Measurements from ENCODE around the gene STUM.
A peak's percentile ranks its signal among the peaks of the same experiment; 100 is the strongest.

Gene STUM

DNA sequence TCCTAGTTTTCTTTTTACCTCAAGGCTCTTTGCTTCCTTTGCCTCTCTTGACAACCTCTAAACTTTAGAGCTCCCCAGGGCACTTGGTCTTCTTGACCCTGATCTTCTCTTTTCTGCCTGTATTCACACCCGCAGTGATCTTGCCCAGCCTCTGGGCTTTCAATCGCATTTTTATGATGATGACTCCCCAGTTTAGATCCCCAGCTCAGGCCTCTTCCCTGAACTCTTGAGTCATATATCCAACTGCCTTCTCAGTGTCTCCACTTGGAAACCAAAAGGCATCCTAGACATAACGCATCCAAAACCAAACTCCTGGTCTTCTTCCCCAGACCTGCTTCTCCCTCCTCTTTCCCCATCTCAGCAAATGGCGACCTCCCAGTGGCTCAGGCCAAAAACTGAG, 6.5 kb downstream of the STUM start:
- intact Hi-C loops (cut with DNase I; ENCODE audit: low total_unique reads) = no loop called here
- no peak overlapping the region for H3K4me3 ChIP-seq
- H3K27ac ChIP-seq = no peak overlapping the region
- DNase-seq = peak in 1 of 2 donors; percentile 3
- TF ChIP-seq CTCF (IDR thresholded peaks at IDR 0.05) = no peak
- H3K36me3 ChIP-seq = no peaks in the 10 kb centered on the region
- no peaks in the 10 kb centered on the region for H3K27me3 ChIP-seq
- no peaks in the 10 kb centered on the region for H3K9me3 ChIP-seq
- peaks cover 0 to 15% (median 9%) of the 10 kb centered on the region in 4 donors for H3K4me1 ChIP-seq

DNA sequence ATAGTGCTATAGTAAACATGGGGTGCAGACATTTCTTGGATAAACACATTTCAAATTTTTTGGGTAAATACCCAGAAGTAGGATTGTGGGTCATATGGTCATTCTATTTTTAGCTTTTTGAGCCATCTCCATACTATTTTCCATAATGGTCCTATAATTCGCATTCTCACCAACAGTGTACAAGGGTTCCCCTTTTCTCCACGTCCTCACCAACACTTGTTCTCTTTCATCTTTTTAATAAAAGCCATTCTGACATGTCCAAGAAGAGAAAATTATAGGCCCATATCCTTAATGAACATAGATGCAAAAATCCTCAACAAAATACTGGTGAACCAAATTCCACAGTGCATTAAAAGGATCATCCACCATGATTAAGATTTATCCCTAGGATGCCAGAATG, 8.9 kb downstream of the STUM start:
- intact Hi-C loops (cut with DNase I; ENCODE audit: low total_unique reads) = no loop called here
- Histone ChIP-seq H3K4me3 (no peak overlapping the region), H3K4me1 (peaks cover 0 to under 1% (median 0%) of the 10 kb centered on the region in 4 donors), H3K27ac (no peak overlapping the region), H3K9me3 (no peaks in the 10 kb centered on the region), H3K36me3 (no peaks in the 10 kb centered on the region), H3K27me3 (no peaks in the 10 kb centered on the region)
- no peak for TF ChIP-seq CTCF (IDR thresholded peaks at IDR 0.05)
- DNase-seq = no peak

DNA sequence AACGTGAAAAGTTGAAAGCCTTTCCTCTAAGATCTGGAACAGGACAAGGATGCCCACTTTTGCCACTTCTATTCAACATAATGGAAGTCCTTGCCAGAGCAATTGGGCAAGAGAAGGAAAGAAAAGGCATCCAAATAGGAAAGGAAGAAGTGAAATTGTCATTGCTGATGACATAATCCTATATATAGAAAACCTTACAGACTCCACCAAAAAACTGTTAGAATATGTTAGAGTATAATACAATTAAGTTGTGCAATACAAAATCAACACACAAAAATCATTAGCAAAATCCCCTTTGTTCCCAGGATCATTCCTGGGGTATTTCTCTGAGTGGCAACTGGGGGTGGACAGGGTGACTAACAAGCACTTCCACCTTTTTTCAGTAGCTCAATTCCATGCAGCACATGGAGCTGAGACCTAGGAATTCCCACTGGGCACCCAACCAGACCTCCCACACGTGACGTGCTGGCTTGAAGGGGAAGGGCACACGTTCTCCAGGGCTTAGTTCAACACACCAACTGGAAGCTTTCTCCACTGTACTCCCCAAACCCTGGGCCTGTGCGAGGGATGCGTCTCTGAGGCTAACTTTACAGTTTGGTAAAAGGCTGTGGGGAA, 9.6 kb downstream of the STUM start:
- no peak for TF ChIP-seq CTCF (IDR thresholded peaks at IDR 0.05)
- H3K4me3 ChIP-seq = no peak overlapping the region
- no peaks in the 10 kb centered on the region for H3K36me3 ChIP-seq
- H3K27me3 ChIP-seq = no peaks in the 10 kb centered on the region
- peaks cover 0 to 7% (median 1%) of the 10 kb centered on the region in 4 donors for H3K4me1 ChIP-seq
- intact Hi-C loops (cut with DNase I; ENCODE audit: low total_unique reads) = no loop called here
- no peak overlapping the region for H3K27ac ChIP-seq
- no peaks in the 10 kb centered on the region for H3K9me3 ChIP-seq
- DNase-seq = peak in 1 of 2 donors; percentile 33

GRCh38 chr1:226560243-226560642, 11.7 kb downstream of the STUM start:
- DNase-seq = peak in 1 of 2 donors; percentile 16
- intact Hi-C loops (cut with DNase I; ENCODE audit: low total_unique reads) = no loop called here
- Histone ChIP-seq H3K4me1 (peaks cover 0 to 19% (median 13%) of the 10 kb centered on the region in 4 donors), H3K4me3 (no peak overlapping the region), H3K36me3 (no peaks in the 10 kb centered on the region), H3K9me3 (no peaks in the 10 kb centered on the region), H3K27ac (no peak overlapping the region), H3K27me3 (no peaks in the 10 kb centered on the region)
- TF ChIP-seq CTCF (IDR thresholded peaks at IDR 0.05) = no peak

- peak overlapping the region; percentile 46 to 50 for H3K27ac ChIP-seq
- intact Hi-C loops (cut with DNase I; ENCODE audit: low total_unique reads) = no loop called here
- no peaks in the 10 kb centered on the region for H3K36me3 ChIP-seq
- no peaks in the 10 kb centered on the region for H3K27me3 ChIP-seq
- peaks cover 0 to 25% (median 18%) of the 10 kb centered on the region in 4 donors for H3K4me1 ChIP-seq
- no peak overlapping the region for H3K4me3 ChIP-seq
- DNase-seq = no peak
- no peak for TF ChIP-seq CTCF (IDR thresholded peaks at IDR 0.05)
- H3K9me3 ChIP-seq = no peaks in the 10 kb centered on the region
Observed at GRCh38 chr1:226562989-226563388, 14.4 kb downstream of the STUM start.

Data from tibial artery (tissue), 4 donors.